Measurements from ENCODE around the gene RHCG. TPM values are rescaled to one million over a fixed set of nuclear protein-coding genes. Genes with fewer than 3 reads are reported as not detected.

Gene RHCG
- total and polyA plus RNA-seq, 2 experiments from 2014 or later = not detected

GRCh38 chr15:89458440-89458839 lies 37.9 kb downstream of the RHCG start:
- Histone ChIP-seq H3F3A (ENCODE audit: insufficient read depth) (no peaks in the 10 kb centered on the region), H3K4me3 (no peak overlapping the region), H3K4me2 (ENCODE audit: unreplicated experiment) (no peak overlapping the region), H3K9me2 (ENCODE audit: insufficient read depth) (no peaks in the 10 kb centered on the region), H3K9me3 (ENCODE audit: low read depth) (no peaks in the 10 kb centered on the region), H3K36me3 (ENCODE audit: low read depth) (no peaks in the 10 kb centered on the region), H3K27ac (no peak overlapping the region), H3K79me2 (ENCODE audit: insufficient read depth) (no peaks in the 10 kb centered on the region), H4K20me1 (ENCODE audit: insufficient read depth) (no peaks in the 10 kb centered on the region), H3K27me3 (replicated peaks; ENCODE audit: insufficient read depth) (peaks cover 11% of the 10 kb centered on the region; the same call in 1 of the 2 replicates), H2AFZ (no peak overlapping the region), H3K4me1 (ENCODE audit: insufficient read depth) (no peaks in the 10 kb centered on the region), H3K9ac (no peak overlapping the region)
- in situ Hi-C loops (cut with MboI) = no loop called here
- no peak for TF ChIP-seq EZH2 (IDR thresholded peaks at IDR 0.05; ENCODE audit: insufficient read depth, poor library complexity, severe bottlenecking)
- TF ChIP-seq EZH2phosphoT487 (IDR thresholded peaks at IDR 0.05; ENCODE audit: insufficient read depth, low read depth) = no peak
- WGBS, 2 experiments (ENCODE audit: low coverage in 1 of 2, low lambda C conversion rate in 2 of 2, missing lambda C conversion rate in 2 of 2) = 24 to 28% methylated on average over 4 of the region's 4 CpGs
- no peak for DNase-seq

- no peaks in the 10 kb centered on the region for H3K36me3 ChIP-seq (ENCODE audit: low read depth)
- H3K4me1 ChIP-seq (ENCODE audit: insufficient read depth) = no peaks in the 10 kb centered on the region
- no peaks in the 10 kb centered on the region for H3F3A ChIP-seq (ENCODE audit: insufficient read depth)
- H4K20me1 ChIP-seq (ENCODE audit: insufficient read depth) = no peaks in the 10 kb centered on the region
- peaks cover 25% of the 10 kb centered on the region; the same call in 1 of the 2 replicates for H3K27me3 ChIP-seq (replicated peaks; ENCODE audit: insufficient read depth)
- no peak overlapping the region for H3K27ac ChIP-seq
- H3K4me2 ChIP-seq (ENCODE audit: unreplicated experiment) = no peak overlapping the region
- H3K9me3 ChIP-seq (ENCODE audit: low read depth) = no peaks in the 10 kb centered on the region
- no peaks in the 10 kb centered on the region for H3K79me2 ChIP-seq (ENCODE audit: insufficient read depth)
- in situ Hi-C loops (cut with MboI) = no loop called here
- TF ChIP-seq EZH2 (IDR thresholded peaks at IDR 0.05; ENCODE audit: insufficient read depth, poor library complexity, severe bottlenecking) (no peak), EZH2phosphoT487 (IDR thresholded peaks at IDR 0.05; ENCODE audit: insufficient read depth, low read depth) (no peak)
- DNase-seq = peak; percentile 40
- H2AFZ ChIP-seq = no peak overlapping the region
- no peaks in the 10 kb centered on the region for H3K9me2 ChIP-seq (ENCODE audit: insufficient read depth)
- no peak overlapping the region for H3K4me3 ChIP-seq
- no peak overlapping the region for H3K9ac ChIP-seq
These were observed 39.3 kb downstream of the RHCG start for GRCh38 chr15:89457086-89457485.

- TF ChIP-seq EZH2 (IDR thresholded peaks at IDR 0.05; ENCODE audit: insufficient read depth, poor library complexity, severe bottlenecking) (no peak), EZH2phosphoT487 (IDR thresholded peaks at IDR 0.05; ENCODE audit: insufficient read depth, low read depth) (no peak)
These were observed 40.8 kb downstream of the RHCG start for GRCh38 chr15:89455535-89455934.

GRCh38 chr15:89452330-89452836 lies 44.0 kb downstream of the RHCG start:
- no peaks in the 10 kb centered on the region for H3K4me1 ChIP-seq (ENCODE audit: insufficient read depth)
- H3K4me3 ChIP-seq = no peak overlapping the region
- H3K27ac ChIP-seq = no peak overlapping the region
- no peak overlapping the region for H3K9ac ChIP-seq
- no peaks in the 10 kb centered on the region for H3K36me3 ChIP-seq (ENCODE audit: low read depth)
- no peak for DNase-seq
- H3K4me2 ChIP-seq (ENCODE audit: unreplicated experiment) = no peak overlapping the region
- WGBS, 2 experiments (ENCODE audit: low coverage in 1 of 2, low lambda C conversion rate in 2 of 2, missing lambda C conversion rate in 2 of 2) = 37 to 46% methylated on average over 8 of the region's 8 CpGs
- in situ Hi-C loops (cut with MboI) = no loop called here
- H3K9me2 ChIP-seq (ENCODE audit: insufficient read depth) = no peaks in the 10 kb centered on the region
- no peak for TF ChIP-seq EZH2 (IDR thresholded peaks at IDR 0.05; ENCODE audit: insufficient read depth, poor library complexity, severe bottlenecking)
- H3K79me2 ChIP-seq (ENCODE audit: insufficient read depth) = no peaks in the 10 kb centered on the region
- H3F3A ChIP-seq (ENCODE audit: insufficient read depth) = no peaks in the 10 kb centered on the region
- peaks cover 58% of the 10 kb centered on the region for H3K27me3 ChIP-seq (replicated peaks; ENCODE audit: insufficient read depth)
- H3K9me3 ChIP-seq (ENCODE audit: low read depth) = no peaks in the 10 kb centered on the region
- H2AFZ ChIP-seq = no peak overlapping the region
- no peaks in the 10 kb centered on the region for H4K20me1 ChIP-seq (ENCODE audit: insufficient read depth)

More at GRCh38 chr15:89455535-89455934, 40.8 kb downstream of the RHCG start:
- no peaks in the 10 kb centered on the region for H4K20me1 ChIP-seq (ENCODE audit: insufficient read depth)
- no peak overlapping the region for H2AFZ ChIP-seq
- H3K4me1 ChIP-seq (ENCODE audit: insufficient read depth) = no peaks in the 10 kb centered on the region
- H3K9me3 ChIP-seq (ENCODE audit: low read depth) = no peaks in the 10 kb centered on the region
- no peak overlapping the region for H3K9ac ChIP-seq
- no peaks in the 10 kb centered on the region for H3K9me2 ChIP-seq (ENCODE audit: insufficient read depth)
- no peak overlapping the region for H3K4me3 ChIP-seq
- 38 to 61% methylated on average over 1 of the region's 1 CpG for WGBS, 2 experiments (ENCODE audit: low coverage in 1 of 2, low lambda C conversion rate in 2 of 2, missing lambda C conversion rate in 2 of 2)
- no peaks in the 10 kb centered on the region for H3F3A ChIP-seq (ENCODE audit: insufficient read depth)
- DNase-seq = no peak
- in situ Hi-C loops (cut with MboI) = no loop called here
- H3K4me2 ChIP-seq (ENCODE audit: unreplicated experiment) = no peak overlapping the region
- H3K36me3 ChIP-seq (ENCODE audit: low read depth) = no peaks in the 10 kb centered on the region
- no peak overlapping the region for H3K27ac ChIP-seq
- H3K79me2 ChIP-seq (ENCODE audit: insufficient read depth) = no peaks in the 10 kb centered on the region
- H3K27me3 ChIP-seq (replicated peaks; ENCODE audit: insufficient read depth) = peaks cover 33% of the 10 kb centered on the region

- H3K9me3 ChIP-seq (ENCODE audit: low read depth) = no peaks in the 10 kb centered on the region
- in situ Hi-C loops (cut with MboI) = no loop called here
- H3K4me2 ChIP-seq (ENCODE audit: unreplicated experiment) = no peak overlapping the region
- DNase-seq = no peak
- H3K79me2 ChIP-seq (ENCODE audit: insufficient read depth) = no peaks in the 10 kb centered on the region
- H3F3A ChIP-seq (ENCODE audit: insufficient read depth) = no peaks in the 10 kb centered on the region
- H3K4me3 ChIP-seq = no peak overlapping the region
- H3K27ac ChIP-seq = no peak overlapping the region
- peaks cover 63% of the 10 kb centered on the region for H3K27me3 ChIP-seq (replicated peaks; ENCODE audit: insufficient read depth)
- no peak overlapping the region for H2AFZ ChIP-seq
- no peaks in the 10 kb centered on the region for H4K20me1 ChIP-seq (ENCODE audit: insufficient read depth)
- WGBS, 2 experiments (ENCODE audit: low coverage in 1 of 2, low lambda C conversion rate in 2 of 2, missing lambda C conversion rate in 2 of 2) = 73 to 78% methylated on average over 1 of the region's 1 CpG
- H3K9ac ChIP-seq = no peak overlapping the region
- no peaks in the 10 kb centered on the region for H3K36me3 ChIP-seq (ENCODE audit: low read depth)
- no peak for TF ChIP-seq EZH2 (IDR thresholded peaks at IDR 0.05; ENCODE audit: insufficient read depth, poor library complexity, severe bottlenecking)
- TF ChIP-seq EZH2phosphoT487 (IDR thresholded peaks at IDR 0.05; ENCODE audit: insufficient read depth, low read depth) = no peak
- no peaks in the 10 kb centered on the region for H3K4me1 ChIP-seq (ENCODE audit: insufficient read depth)
- H3K9me2 ChIP-seq (ENCODE audit: insufficient read depth) = no peaks in the 10 kb centered on the region
These were observed 44.5 kb downstream of the RHCG start for GRCh38 chr15:89451846-89452245.
